HG02852 (cell line): ENCODE data around the gene TSPAN31.
"Not testable (repeated sequence)": the region's sequence is repeated elsewhere in the genome, so short reads cannot be mapped to it uniquely, and the experiment has no call there.

ENCODE experiments used
- ATAC-seq: cut with Tn5 transposase; IDR thresholded peaks from one replicate; pipeline ENCODE4 v1.9.1; 2021; ENCODE audit warnings: mild to moderate bottlenecking, moderate library complexity; ENCODE audit not compliant: unreplicated experiment

The TSPAN31 gene

GRCh38 chr12:57765698-57766463 is 21.0 kb downstream of the TSPAN31 start:
- ATAC-seq: peak; percentile 10

- ATAC-seq: no peak
These were observed 21.8 kb downstream of the TSPAN31 start, which contains the start of gene CYP27B1 for GRCh38 chr12:57766464-57767304. TSS of gene CYP27B1 (minus strand) at chr12:57767078. CDS start at chr12:57767041, 37 bp downstream.

GRCh38 chr12:57767305-57767698 is 22.5 kb downstream of the TSPAN31 start:
- no peak for ATAC-seq

GRCh38 chr12:57767876-57768275 is 23.0 kb downstream of the TSPAN31 start:
- ATAC-seq: no peak

- ATAC-seq: no peak
These were observed 24.8 kb downstream of the TSPAN31 start for GRCh38 chr12:57769594-57769993.

GRCh38 chr12:57770734-57771133 is 25.9 kb downstream of the TSPAN31 start:
- no peak for ATAC-seq

GRCh38 chr12:57771236-57771872 is 26.5 kb downstream of the TSPAN31 start:
- peak; percentile 76 for ATAC-seq

GRCh38 chr12:57771873-57772428 is 27.1 kb downstream of the TSPAN31 start, which contains the start of gene METTL1:
TSS of gene METTL1 (minus strand) at chr12:57772105. CDS start at chr12:57772083, 22 bp downstream.
- peak; percentile 80 for ATAC-seq

- peak; percentile 27 for ATAC-seq
These were observed 27.8 kb downstream of the TSPAN31 start, which contains the start of gene EEF1AKMT3 for GRCh38 chr12:57772429-57773322. TSS of gene EEF1AKMT3 (plus strand) at chr12:57772614. CDS start at chr12:57772725, 111 bp downstream.

GRCh38 chr12:57774634-57775033 is 29.8 kb downstream of the TSPAN31 start:
- ATAC-seq: not testable (repeated sequence)

- ATAC-seq: no peak
These were observed 30.2 kb downstream of the TSPAN31 start for GRCh38 chr12:57775044-57775443.

GRCh38 chr12:57775563-57776246 is 30.9 kb downstream of the TSPAN31 start:
- no peak for ATAC-seq

- ATAC-seq: no peak
These were observed 31.4 kb downstream of the TSPAN31 start for GRCh38 chr12:57776247-57776587.

- ATAC-seq: no peak
These were observed 32.5 kb downstream of the TSPAN31 start for GRCh38 chr12:57777367-57777766.

- no peak for ATAC-seq
These were observed 33.1 kb downstream of the TSPAN31 start for GRCh38 chr12:57777911-57778310.

- ATAC-seq: no peak
These were observed 34.9 kb downstream of the TSPAN31 start for GRCh38 chr12:57779736-57780135.

- ATAC-seq: no peak
These were observed 35.6 kb downstream of the TSPAN31 start for GRCh38 chr12:57780284-57780897.

GRCh38 chr12:57781244-57781643 is 36.4 kb downstream of the TSPAN31 start:
- ATAC-seq: no peak

- ATAC-seq: no peak
These were observed 37.0 kb downstream of the TSPAN31 start for GRCh38 chr12:57781801-57782200.
